Stimulated activated CD8-positive, alpha-beta memory T cell treated with anti-CD3 and anti-CD28 coated beads, Interleukin-2, amount 100 ng/mL, for 48 hours (primary cell): ENCODE data around the gene SOX8.

ENCODE experiments used
- DNase-seq, 2 donors: peaks; one replicate each; pipeline ENCODE4 v3.0.0-alpha.2; 2020; ENCODE audit warnings: low read depth in 2 of 2

Gene SOX8

GRCh38 chr16:972316-973002 is 9.1 kb upstream of the SOX8 start:
- DNase-seq = no peak

GRCh38 chr16:973366-973765 is 8.2 kb upstream of the SOX8 start:
- no peak for DNase-seq

GRCh38 chr16:974001-974601 is 7.5 kb upstream of the SOX8 start:
- DNase-seq = no peak

GRCh38 chr16:974611-975261 is 6.8 kb upstream of the SOX8 start:
- DNase-seq = no peak

- no peak for DNase-seq
Observed at GRCh38 chr16:975291-975690, 6.3 kb upstream of the SOX8 start.

GRCh38 chr16:976389-976931 is 5.1 kb upstream of the SOX8 start:
- DNase-seq = no peak

GRCh38 chr16:977081-977701 is 4.4 kb upstream of the SOX8 start:
- no peak for DNase-seq

- DNase-seq = no peak
Observed at GRCh38 chr16:977896-978295, 3.7 kb upstream of the SOX8 start.

- DNase-seq = no peak
Observed at GRCh38 chr16:978403-978802, 3.2 kb upstream of the SOX8 start.

- no peak for DNase-seq
Observed at GRCh38 chr16:979147-979546, 2.4 kb upstream of the SOX8 start.

- DNase-seq = no peak
Observed at GRCh38 chr16:979859-980594, 1.5 kb upstream of the SOX8 start.

- no peak for DNase-seq
Observed at GRCh38 chr16:980595-980854, 1.0 kb upstream of the SOX8 start.

- DNase-seq = no peak
Observed at GRCh38 chr16:982145-983043, 824 bp downstream of the SOX8 start.

GRCh38 chr16:983044-984030 is 1.8 kb downstream of the SOX8 start:
- DNase-seq = no peak

- DNase-seq = no peak
Observed at GRCh38 chr16:984121-984694, 2.6 kb downstream of the SOX8 start.

GRCh38 chr16:984736-985636 is 3.4 kb downstream of the SOX8 start:
- DNase-seq = no peak

- no peak for DNase-seq
Observed at GRCh38 chr16:985646-986400, 4.3 kb downstream of the SOX8 start.

- DNase-seq = no peak
Observed at GRCh38 chr16:986411-986810, 4.8 kb downstream of the SOX8 start.
